ENCODE results near the gene ACOXL. TPM values are rescaled to one million over a fixed set of nuclear protein-coding genes. Genes with fewer than 3 reads are reported as not detected.

Gene ACOXL
- total RNA-seq, 4 donors from 2014 or later = not detected

GRCh38 chr2:111057045-111057444 is 324.7 kb downstream of the ACOXL start:
- H3K9me3 ChIP-seq = no peaks in the 10 kb centered on the region
- no peaks in the 10 kb centered on the region for H3K4me1 ChIP-seq
- no peaks in the 10 kb centered on the region for H3K27me3 ChIP-seq
- H3K36me3 ChIP-seq = no peaks in the 10 kb centered on the region
- H3K4me3 ChIP-seq = no peak overlapping the region
- no peak for DNase-seq
- TF ChIP-seq POLR2A (IDR thresholded peaks at IDR 0.05) (no peak), CTCF (IDR thresholded peaks at IDR 0.05) (no peak)
- no peak overlapping the region for H3K27ac ChIP-seq

- Histone ChIP-seq H3K27me3 (no peaks in the 10 kb centered on the region), H3K9me3 (no peaks in the 10 kb centered on the region), H3K36me3 (no peaks in the 10 kb centered on the region), H3K4me3 (no peak overlapping the region), H3K4me1 (no peaks in the 10 kb centered on the region), H3K27ac (no peak overlapping the region)
- peak in 2 of 3 donors; percentile 45 to 51 for DNase-seq
- TF ChIP-seq POLR2A (IDR thresholded peaks at IDR 0.05) = no peak
- no peak for TF ChIP-seq CTCF (IDR thresholded peaks at IDR 0.05)
Observed at GRCh38 chr2:111057721-111058120, 325.3 kb downstream of the ACOXL start.

- Histone ChIP-seq H3K27ac (no peak overlapping the region), H3K9me3 (no peaks in the 10 kb centered on the region), H3K4me1 (no peaks in the 10 kb centered on the region), H3K36me3 (no peaks in the 10 kb centered on the region), H3K27me3 (no peaks in the 10 kb centered on the region), H3K4me3 (no peak overlapping the region)
- DNase-seq = no peak
- TF ChIP-seq POLR2A (IDR thresholded peaks at IDR 0.05) = no peak
- TF ChIP-seq CTCF (IDR thresholded peaks at IDR 0.05) = no peak
Observed at GRCh38 chr2:111058264-111058663, 325.9 kb downstream of the ACOXL start.

GRCh38 chr2:111061191-111061590 is 328.8 kb downstream of the ACOXL start:
- Histone ChIP-seq H3K4me1 (no peaks in the 10 kb centered on the region), H3K36me3 (no peaks in the 10 kb centered on the region), H3K27me3 (no peaks in the 10 kb centered on the region), H3K27ac (no peak overlapping the region), H3K9me3 (no peaks in the 10 kb centered on the region), H3K4me3 (no peak overlapping the region)
- no peak for DNase-seq
- no peak for TF ChIP-seq POLR2A (IDR thresholded peaks at IDR 0.05)
- no peak for TF ChIP-seq CTCF (IDR thresholded peaks at IDR 0.05)

- no peak overlapping the region for H3K4me3 ChIP-seq
- H3K4me1 ChIP-seq = no peaks in the 10 kb centered on the region
- no peaks in the 10 kb centered on the region for H3K27me3 ChIP-seq
- TF ChIP-seq POLR2A (IDR thresholded peaks at IDR 0.05) = no peak
- no peak for TF ChIP-seq CTCF (IDR thresholded peaks at IDR 0.05)
- no peak for DNase-seq
- no peak overlapping the region for H3K27ac ChIP-seq
- H3K36me3 ChIP-seq = no peaks in the 10 kb centered on the region
- no peaks in the 10 kb centered on the region for H3K9me3 ChIP-seq
Observed at GRCh38 chr2:111062417-111062816, 330.0 kb downstream of the ACOXL start.

GRCh38 chr2:111066062-111066593 is 333.8 kb downstream of the ACOXL start:
- H3K4me3 ChIP-seq = no peak overlapping the region
- H3K36me3 ChIP-seq = no peaks in the 10 kb centered on the region
- no peaks in the 10 kb centered on the region for H3K9me3 ChIP-seq
- no peak for DNase-seq
- TF ChIP-seq POLR2A (IDR thresholded peaks at IDR 0.05) = no peak
- no peak for TF ChIP-seq CTCF (IDR thresholded peaks at IDR 0.05)
- H3K27ac ChIP-seq = no peak overlapping the region
- H3K4me1 ChIP-seq = no peaks in the 10 kb centered on the region
- H3K27me3 ChIP-seq = no peaks in the 10 kb centered on the region
